Hematopoietic multipotent progenitor cell treated with erythropoietin and hydrocortisone succinate and interleukin-3 and kit ligand, for 8 days (in vitro differentiated cells): ENCODE data around the gene ZNF683.
A peak's percentile ranks its signal among the peaks of the same experiment; 100 is the strongest.
"Not testable (repeated sequence)": the region's sequence is repeated elsewhere in the genome, so short reads cannot be mapped to it uniquely, and the experiment has no call there.

Source experiments
- DNase-seq: peaks from one replicate; pipeline ENCODE4 v3.0.0-alpha.2; 2015

ZNF683 gene

DNA sequence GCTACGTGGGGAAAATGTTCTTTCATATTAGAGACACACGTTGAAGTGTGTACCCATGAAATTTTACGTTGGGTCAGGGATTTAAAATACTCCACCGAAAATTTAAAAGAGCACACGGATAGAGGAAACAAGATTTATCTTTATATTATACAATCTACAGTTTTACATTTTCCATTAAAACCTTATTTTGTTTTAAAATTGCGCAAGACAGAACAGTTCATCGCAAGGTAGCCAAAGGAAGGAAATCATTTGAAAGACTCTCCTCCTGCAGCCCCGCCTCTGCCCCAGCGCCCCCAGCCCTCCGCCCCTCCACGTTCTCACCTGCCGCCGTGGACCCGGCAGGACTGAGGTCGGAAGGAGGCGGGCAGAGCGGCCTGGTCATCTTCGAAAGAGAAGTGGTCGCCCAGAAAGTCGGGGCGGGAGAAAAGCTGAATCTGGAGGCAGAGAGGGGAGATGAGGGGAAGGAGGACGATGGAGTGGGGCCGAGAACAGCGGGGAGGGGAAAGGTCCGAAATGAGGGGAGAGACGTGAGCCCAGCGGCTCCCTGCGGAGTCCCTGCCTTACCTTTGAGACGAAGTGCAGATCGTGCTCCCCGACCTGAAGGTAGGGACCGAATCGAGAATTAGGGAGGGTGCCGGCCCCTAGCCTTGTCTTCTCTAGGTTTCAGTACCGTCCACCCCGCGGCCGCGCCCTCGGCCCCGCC is 36.6 kb downstream of the ZNF683 start:
- no peak for DNase-seq

GRCh38 chr1:26333312-26333711 is 39.2 kb downstream of the ZNF683 start:
- not testable (repeated sequence) for DNase-seq

GRCh38 chr1:26330276-26330675 is 42.3 kb downstream of the ZNF683 start:
- DNase-seq = peak; percentile 34

DNA sequence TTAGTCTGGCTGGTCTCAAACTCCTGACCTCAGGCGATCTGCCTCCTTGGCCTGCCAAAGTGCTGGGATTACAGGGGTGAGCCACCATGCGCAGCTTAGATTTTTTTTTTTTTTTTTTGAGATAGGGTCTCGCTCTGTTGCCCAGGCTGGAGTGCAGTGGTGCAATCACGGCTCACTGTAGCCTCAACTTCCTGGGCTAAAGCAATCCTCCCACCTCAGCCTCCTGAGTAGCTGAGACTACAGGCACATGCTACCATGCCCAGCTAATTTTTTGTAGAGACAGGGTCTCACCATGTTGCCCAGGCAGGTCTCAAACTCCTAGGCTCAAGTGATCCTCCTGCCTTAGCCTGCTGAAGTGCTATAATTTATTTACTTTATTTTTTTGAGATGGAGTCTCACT is 43.2 kb downstream of the ZNF683 start:
- DNase-seq = not testable (repeated sequence)

- DNase-seq = no peak
These were observed 44.0 kb downstream of the ZNF683 start for GRCh38 chr1:26328597-26328996.

DNA sequence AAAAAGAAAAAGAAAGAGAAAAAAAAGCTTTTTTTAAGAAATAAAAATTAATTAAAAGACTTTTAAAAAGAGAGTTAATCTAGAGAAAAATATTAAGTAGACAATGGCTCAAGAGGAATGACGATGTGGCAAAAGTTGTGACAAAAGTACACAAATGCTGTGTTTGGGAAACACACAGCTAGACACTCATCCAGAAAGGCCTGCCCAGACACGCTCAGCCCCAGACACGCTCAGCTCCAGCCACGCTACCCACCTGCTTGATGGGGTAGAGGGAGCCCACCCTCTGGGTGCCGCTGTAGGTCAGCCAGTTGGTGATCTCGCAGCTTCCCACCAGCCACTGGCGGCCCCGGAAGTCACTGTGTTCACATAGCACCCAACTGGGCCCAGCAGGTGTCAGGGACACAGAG is 44.6 kb downstream of the ZNF683 start:
- no peak for DNase-seq

DNA sequence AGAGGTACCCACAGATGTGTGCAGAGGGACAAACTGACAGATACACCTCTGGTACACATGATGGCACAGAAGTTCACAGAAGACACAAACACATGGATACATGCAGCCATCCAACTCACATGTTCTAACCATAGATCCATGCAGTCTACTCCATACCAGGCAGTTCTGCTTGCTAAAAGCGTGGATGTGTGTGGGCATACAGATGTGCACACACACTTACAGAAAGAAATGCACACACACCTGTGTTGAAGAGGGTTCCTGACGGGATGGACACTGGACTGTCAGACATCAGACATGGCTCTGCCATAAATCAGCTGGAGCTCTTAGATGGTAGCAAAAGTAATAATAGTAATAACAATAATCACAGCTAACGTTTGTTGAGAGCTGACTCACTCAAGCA is 48.0 kb downstream of the ZNF683 start:
- DNase-seq = no peak

DNA sequence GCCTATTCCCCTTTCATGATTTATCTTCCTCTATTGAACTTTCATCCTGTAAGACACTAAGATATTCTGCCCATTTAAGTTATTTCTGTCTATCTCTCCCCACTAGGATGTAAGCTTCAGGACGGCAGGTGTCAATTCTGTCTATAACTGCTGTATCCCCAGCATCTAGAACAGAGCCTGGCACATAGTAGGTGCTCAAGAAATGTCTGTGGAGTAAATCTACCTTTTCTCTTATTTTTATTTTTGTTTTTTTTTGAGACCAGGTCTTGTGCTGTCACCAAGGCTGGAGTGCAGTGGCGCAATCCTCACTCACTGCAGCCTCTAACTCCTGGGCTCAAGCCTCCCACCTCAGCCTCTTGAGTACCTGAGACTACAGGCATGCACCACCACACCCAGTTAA is 49.2 kb downstream of the ZNF683 start:
- no peak for DNase-seq

DNA sequence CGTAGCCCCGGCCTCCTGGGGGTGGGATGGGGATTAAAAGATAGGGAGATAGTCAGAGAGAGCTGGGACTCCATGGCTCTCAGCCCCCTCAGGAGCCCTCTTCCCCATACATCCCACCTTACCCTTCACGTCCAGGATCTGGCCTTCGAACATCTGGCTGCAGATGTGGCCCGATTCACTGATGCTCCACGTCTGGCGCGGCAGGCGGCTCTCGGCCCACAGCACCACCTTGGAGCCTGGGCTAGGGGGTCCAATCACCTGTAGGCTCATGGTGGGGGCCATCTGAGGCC is 50.6 kb downstream of the ZNF683 start:
- DNase-seq = no peak

DNA sequence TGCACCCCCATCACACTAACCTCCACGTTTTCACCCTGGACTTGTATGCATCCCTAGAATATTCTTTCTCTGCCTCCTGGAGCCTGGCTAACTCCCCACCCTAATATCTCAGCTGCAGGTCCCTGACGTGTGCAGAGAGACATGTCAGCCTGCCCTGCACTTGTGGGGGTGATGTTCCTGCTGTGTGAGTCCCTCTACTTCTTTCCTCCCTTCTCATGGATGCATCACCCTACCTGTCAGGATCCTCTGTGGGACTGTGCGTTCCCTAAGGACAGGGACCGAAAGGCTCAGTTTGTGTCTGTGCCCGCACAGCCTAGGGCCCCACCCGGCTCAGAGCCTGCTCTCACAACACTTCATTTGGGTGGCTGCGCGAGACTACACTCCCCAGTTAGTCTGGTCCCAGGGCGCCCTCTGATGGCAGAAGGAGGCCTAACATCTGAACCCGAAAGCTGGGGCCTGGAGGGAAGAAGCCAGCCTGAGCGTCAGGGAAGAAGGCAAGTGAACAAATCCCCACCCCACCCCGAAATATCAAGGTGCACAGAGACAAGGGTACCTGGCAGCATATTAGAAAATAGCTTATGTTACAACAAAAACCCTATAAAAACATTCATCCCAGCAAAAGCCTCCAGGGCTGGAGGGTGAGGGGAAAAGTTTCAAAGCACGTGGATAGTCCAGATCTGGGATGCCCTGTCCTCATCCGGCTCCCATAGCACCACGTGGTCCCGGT is 51.1 kb downstream of the ZNF683 start:
- peak; percentile 91 for DNase-seq

DNA sequence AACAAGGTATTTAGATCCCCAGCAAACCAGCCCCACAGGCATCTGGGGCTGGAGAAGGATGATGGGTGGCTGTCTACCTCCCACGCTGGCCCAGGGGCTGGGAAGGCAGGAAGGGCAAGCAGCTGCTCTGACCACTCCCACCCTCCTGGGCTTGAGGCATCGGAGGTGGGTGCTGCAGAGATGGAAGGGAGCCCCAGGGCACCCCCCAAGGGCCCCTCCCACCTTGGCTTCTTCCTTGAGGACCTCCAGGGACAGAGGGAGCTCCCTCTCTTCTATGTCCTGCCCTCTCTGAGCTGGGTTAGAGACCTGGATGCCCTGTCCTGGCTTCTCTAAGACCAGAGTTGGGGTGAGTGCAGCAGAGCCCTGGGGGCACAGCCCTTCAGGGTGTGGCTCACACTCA is 51.7 kb downstream of the ZNF683 start:
- DNase-seq = no peak

GRCh38 chr1:26318338-26319064 is 54.0 kb downstream of the ZNF683 start:
- DNase-seq = peak; percentile 46

GRCh38 chr1:26317612-26318337 is 54.8 kb downstream of the ZNF683 start, which contains the start of gene CD52:
CD52 (plus strand) TSS chr1:26317958; CDS start chr1:26318018, 60 bp downstream.
- DNase-seq = peak; percentile 57

DNA sequence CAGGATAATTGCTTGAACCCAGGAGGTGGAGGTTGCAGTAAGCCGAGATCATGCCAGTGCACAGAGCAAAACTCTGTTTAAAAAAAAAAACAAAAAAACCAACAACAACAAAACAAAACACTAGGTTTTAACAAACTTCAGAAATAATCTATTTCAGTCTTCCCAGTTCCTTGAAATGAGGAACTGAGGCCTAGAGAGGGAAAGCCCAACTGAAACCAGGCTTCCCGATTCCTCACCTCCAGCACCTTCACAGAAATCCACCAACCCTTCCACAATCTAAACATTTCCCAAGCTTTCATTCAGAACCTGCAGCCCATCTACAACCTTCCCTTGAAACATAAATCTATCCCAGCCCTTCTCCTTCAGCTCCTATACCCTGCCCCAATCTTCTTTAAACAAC is 55.4 kb downstream of the ZNF683 start:
- no peak for DNase-seq

DNA sequence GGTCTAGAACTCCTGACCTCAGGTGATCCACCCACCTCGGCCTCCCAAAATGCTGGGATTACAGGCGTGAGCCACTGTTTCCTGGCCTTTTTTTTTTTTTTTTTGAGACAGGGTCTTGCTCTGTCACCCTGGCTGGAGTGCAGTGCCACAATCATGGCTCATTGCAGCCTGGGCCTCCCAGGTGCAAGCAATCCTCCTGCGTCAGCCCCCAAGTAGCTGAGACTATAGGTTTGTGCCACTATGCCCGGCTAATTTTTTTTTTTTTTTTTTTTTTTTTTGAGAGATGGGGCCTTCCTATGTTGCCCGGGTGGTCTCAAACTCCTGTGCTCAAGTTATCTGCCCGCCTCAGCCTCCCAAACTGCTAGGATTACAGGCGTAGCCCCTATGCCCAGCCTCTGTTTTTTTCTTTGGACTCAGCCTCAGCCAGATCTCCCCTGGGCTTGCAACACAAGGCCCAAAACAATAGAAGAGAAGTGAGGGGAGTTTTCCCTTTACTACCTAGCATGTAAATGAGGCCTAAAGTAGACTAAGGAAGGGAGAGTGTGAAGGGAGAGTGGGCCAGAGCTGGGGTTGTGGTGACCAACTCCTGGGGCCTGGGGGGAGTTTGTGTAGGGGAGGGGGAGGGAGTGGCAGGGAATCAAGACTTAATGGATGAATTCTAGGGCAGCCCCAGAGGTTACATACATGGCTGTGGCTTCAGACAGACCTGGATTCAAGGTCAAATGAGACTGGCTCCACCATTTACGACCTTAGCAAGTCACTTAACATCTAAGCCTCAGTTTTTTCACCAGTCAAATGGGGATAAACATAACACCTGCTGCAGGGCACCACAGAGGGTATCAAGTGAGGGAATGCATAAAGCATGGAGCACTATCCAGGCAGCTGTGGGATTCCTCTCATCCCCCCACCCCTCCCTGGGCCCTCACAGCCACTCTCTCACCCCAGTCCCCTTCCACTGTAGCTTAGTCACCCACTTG is 56.4 kb downstream of the ZNF683 start:
- no peak for DNase-seq

DNA sequence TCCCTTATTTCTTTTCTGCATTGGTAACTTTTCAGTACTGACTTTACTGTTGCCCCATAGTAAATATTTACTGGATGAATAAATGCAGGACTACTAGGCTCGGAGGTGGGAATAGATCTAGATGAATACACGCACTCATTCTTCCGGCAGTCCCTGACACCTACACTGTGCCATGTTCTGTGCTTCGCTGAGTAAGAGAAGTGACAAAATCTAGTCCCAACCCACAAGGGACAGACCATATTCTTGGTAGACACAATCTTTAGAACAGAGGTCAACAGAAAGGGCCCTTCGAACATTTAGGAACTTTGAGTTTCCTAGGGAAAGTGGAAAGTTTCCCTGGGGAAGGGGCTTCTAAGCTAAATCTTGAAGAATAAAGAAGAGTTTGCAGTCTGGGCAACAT is 58.0 kb downstream of the ZNF683 start:
- no peak for DNase-seq
